DOHH2 (cell line): ENCODE measurements around the gene SLN.

Experiments
- CTCF ChIP-seq: fragments of 200-600 bp; sonication (generic); IDR thresholded peaks from one replicate; pipeline ENCODE4 v1.5.1; 2014; ENCODE audit warnings: antibody characterized with exemption, mild to moderate bottlenecking, low read depth, low read length; ENCODE audit not compliant: poor library complexity, severe bottlenecking
- EZH2phosphoT487 ChIP-seq: fragments of 200-600 bp; sonication (generic); IDR thresholded peaks from 2 replicates; pipeline ENCODE4 v1.6.1; 2017; ENCODE audit warnings: borderline replicate concordance, mild to moderate bottlenecking, antibody characterized with exemption, low read length, moderate library complexity, mixed read lengths

GRCh38 chr11:107750313-107750712 is 38.5 kb upstream of the SLN start:
- TF ChIP-seq CTCF, result no peak
- TF ChIP-seq EZH2phosphoT487, result no peak
